Adipose tissue (tissue), 3 donors: ENCODE data around the gene ZDHHC11B. TPM values are rescaled to one million over a fixed set of nuclear protein-coding genes. Genes with fewer than 3 reads are reported as not detected.
"Not testable (repeated sequence)": the region's sequence is repeated elsewhere in the genome, so short reads cannot be mapped to it uniquely, and the experiment has no call there.

ENCODE experiments used
- H3K27ac ChIP-seq: one replicate; pipeline ENCODE4 v1.5.1; 2013; ENCODE audit warnings: low read depth, low read length
- WGBS, 3 donors: extraction: QIAGEN DNeasy Blood & Tissue Kit; methylation state at CpG; one replicate each; pipeline ENCODE4 v1.1.7; 2013; 5-methylcytosine and 5-hydroxymethylcytosine counted together
- polyA plus RNA-seq, 3 donors: library from polyadenylated mRNA; stranded (reverse); fragments of 200-250 nt; gene quantifications; one replicate each; pipeline ENCODE4 v1.2.3, GENCODE V29; 2013
- donor health status: healthy with polysubstance abuse.
- donor health status: Bipolar disorder and iron deficiency.
- donor health status: healthy.

ZDHHC11B gene
- polyA plus RNA-seq, 3 donors = 1.1 to 4.4 (median 2.7) TPM

DNA sequence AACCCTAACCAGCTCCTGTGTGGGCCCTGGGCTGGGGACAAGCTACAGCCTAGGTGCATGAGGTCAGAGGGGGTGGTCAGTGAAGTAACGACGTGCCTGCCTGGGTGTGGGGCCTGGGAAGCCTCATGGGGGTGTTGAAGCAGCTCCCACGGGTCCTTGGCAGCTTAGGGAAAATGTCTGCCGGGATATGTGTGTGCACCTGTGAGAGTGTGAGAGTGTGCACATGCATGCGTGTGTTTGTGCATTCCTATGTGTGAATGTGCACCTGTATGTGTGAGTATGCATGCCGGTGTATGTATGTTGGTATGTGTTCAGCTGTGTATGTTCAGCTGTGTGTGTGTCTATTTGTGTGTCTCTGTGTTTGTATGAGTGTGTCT, 3.3 kb upstream of the ZDHHC11B start:
- 81 to 97% (median 82%) methylated on average over 4 to 6 of the region's 6 CpGs for WGBS, 3 donors
- not testable (repeated sequence) for H3K27ac ChIP-seq

DNA sequence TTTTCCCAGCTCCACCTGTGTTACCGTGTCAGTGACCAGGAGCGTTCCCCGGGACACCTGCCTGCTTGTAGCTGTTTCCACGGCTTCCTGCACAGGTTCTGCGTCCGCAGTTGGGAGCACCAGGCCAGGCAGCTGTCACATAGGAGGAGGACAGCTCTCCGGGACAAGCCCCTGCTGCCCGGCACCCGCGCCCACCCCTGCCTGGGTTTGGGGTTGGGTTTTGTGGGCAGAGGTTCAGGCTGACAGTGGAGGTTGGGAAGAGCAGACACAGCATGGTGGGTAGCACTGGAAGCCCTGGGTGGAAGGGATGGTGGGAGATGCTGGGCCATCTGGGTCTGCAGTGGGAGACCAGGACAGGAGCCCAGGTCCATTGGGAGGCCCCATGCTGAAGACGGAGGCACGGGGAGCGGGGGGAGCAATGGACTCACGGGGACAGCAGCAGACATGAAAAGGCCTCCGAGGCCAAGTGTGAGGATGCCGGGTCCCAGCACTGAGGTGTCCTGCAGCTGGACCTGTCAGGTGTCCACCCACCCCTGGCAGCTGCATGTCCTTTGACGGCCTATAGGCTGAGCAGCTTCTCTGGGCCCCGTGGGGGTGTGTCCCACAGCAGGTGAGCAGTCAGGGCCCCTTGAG, 2.8 kb upstream of the ZDHHC11B start:
- 80 to 98% (median 93%) methylated on average over 11 to 12 of the region's 18 CpGs for WGBS, 3 donors
- H3K27ac ChIP-seq = not testable (repeated sequence)

DNA sequence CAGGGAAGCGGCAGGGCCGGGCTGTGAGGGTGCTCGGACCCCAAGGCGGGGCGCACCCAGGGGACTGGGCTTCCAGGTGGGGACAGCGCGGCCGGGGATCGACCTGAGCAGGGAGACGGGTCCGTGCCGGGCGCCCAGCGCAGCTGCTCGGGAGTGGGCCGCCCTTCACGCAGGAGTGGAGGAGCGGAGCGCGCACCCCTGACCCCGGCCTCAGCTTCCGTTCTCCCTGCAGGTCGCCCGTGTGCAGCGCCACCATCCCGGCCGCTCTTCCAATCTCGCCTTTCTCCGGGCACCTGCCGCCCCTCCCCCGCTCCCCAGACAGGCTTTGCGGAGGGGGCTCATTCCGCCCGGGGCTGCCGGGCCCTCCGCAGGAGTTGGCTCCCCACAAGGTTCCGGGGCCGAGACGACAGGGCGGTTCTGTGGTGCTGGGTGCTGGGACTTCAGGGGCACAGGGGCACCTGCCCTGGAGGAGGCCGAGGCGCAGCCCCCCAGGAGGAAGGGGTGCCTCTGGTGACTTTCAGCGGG, 714 bp upstream of the ZDHHC11B start:
- H3K27ac ChIP-seq = not testable (repeated sequence)
- WGBS, 3 donors = 3 to 5% (median 5%) methylated on average over 10 to 28 of the region's 43 CpGs

DNA sequence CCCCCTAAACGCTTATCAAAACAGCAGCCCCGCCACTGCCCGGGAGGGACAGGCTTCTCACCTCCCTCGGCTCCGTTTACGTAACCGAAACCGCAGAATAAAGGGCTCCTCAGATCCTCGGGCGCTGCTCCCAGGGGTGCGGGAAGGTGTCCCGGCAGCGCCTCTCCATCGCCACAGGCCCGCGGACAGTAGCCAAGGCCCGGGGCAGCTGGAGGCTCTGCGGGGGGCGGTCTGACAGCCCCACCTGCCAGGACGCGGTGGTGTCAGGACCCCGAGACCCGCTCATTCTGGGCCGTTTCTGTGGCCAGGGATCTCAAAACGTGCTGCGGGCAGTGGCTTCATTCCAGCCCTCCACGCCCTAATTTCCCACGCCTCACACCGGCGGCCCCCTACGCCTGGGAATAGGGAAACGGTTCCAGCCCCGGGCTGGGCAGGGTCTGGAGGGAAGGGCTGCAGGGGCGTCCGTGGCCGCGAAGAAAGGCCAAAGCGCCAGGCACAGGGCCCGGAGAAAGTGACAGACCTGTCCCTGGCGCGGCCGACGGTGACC, 575 bp downstream of the ZDHHC11B start:
- WGBS, 3 donors = 0 to 1% (median 1%) methylated on average over 9 to 43 of the region's 43 CpGs
- not testable (repeated sequence) for H3K27ac ChIP-seq

DNA sequence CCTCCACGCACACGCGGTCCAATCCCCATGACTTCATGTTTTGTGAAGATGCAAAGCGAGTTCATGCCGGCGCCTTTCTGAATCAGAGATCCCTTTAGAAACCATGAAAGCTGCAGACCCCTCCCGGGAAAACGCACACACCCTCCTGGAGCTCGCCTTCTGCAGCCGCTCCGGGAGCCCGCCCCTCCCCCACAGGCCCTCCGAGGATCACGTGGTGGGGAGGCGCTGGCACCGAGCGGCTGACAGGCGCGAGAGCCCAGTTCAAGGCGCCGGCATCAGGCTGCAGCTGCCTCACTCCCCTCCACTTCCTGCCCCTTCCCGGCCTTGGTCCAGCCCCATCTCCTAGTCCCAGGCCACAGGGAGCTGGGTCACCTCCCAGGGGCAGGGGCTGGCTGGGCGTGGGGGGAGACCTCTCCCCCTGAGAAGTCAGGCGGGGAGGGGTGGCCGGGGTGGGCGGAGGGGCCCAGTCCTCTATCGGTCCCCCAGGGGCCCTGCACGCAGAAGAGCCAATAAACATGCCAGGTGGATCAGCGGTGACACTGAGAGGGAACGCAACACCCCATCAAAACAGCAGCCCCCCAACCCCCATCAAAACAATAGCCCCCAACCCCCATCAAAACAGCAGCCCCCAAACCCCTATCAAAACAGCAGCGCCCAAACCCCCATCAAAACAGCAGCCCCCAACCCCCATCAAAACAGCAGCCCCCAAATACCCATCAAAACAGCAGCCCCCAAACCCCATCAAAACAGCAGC, 1.3 kb downstream of the ZDHHC11B start:
- H3K27ac ChIP-seq = not testable (repeated sequence)

DNA sequence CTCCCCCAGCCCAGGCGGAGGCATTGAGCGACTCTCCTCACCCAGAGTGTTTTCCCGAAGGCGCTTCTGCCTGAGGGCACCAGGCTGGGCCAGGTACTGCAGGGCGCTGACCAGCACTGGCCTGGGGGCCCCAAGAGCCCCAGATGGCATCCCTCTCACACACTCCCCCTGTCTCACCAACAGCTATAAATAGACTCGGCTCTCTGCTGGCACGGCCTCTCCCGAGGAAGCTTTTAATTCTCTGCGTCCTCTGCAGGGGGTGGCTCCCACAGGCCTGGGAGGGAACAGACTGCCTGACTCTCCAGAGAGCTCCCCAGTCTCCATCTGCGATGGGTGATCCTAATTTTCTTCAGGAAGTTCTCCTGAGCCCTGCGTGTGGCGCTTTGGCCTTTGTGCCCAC, 2.2 kb downstream of the ZDHHC11B start:
- H3K27ac ChIP-seq = not testable (repeated sequence)
- no CpG with 5 or more reads among the region's 12 CpGs for WGBS, 3 donors

More for the DNA sequence above, 1.3 kb downstream of the ZDHHC11B start:
- 1 to 6% (median 3%) methylated on average over 24 to 29 of the region's 31 CpGs for WGBS, 3 donors

DNA sequence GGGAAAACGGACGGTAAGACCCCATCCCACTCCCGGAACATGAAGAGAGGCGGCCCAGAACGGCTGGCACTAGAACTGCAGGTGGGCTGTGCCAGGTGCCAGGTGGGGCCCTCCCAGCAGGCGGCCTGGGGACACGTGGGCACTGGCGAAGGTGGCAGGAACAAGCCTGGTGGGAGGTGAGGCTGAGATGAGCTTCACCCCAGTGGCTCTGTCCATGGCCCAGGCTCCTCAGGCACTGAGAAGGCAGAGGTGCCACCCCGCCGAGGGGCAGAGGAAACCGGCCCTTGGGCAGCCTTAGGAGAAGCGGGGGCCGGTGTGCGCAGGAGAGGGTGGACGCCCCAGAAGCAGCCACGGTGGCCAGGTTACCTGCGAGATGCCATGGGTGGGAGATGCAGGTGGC, 4.0 kb downstream of the ZDHHC11B start:
- 88 to 95% (median 91%) methylated on average over 12 to 17 of the region's 17 CpGs for WGBS, 3 donors
- not testable (repeated sequence) for H3K27ac ChIP-seq

DNA sequence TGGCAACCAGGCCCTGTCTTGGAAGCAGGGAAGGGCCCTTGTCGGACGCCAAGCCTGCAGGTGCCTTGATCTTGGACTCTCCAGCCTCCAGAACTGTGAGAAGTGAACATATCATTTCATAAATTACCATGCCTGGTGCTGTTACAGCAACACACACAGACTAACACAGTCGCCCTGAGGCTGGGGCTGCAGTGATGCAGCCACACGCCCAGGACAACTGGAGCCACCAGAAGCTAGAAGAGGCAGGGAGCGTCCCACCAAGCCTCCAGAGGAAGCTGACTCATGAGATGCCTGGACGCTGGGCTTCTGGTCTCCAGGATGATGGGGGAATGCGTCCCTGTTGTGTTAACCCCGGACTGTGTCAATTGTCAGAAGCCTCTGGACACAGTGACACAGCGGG, 5.6 kb downstream of the ZDHHC11B start:
- 82 to 93% (median 88%) methylated on average over 7 to 9 of the region's 9 CpGs for WGBS, 3 donors
- H3K27ac ChIP-seq = not testable (repeated sequence)

DNA sequence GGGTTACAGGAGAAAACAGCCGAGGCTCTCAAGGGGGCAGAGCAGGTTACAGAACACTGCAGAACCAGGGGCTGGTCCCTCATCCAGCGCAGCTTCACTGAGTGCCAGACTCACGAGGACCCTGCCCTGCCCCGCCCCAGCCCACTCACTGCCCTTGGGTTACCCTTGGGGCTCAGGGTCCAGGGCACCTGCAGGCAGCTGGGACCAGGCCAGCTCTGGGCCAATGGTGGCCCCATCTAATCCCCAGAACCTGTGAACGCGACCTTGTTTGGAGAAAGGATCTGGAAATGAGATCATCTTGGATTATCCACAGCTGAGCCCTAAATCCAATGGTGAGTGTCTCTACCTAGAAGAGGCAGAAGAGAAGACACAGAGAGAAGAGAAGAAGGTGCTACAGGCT, 6.1 kb downstream of the ZDHHC11B start:
- WGBS, 3 donors = 95 to 97% (median 96%) methylated on average over 2 to 3 of the region's 6 CpGs

DNA sequence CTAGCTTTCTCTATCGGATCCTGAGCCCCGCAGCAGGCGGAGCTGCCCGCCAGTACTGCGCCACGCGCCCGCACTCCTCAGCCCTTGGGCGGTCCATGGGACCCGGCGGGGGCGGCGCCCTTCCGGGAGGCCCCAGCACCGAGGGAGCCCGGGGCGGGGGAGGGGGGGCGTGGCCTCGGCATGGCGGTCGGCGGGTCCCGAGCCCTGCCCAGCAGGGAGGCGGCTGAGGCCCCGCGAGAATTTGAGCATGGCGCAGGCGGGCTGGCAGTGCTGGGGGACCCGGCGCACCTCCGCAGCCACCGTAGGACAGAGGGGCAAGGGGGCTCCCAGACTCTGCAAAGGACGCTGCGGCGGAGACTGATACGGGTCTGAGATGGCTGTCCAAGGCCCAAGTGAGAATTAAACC, 6.8 kb downstream of the ZDHHC11B start:
- 87 to 99% (median 93%) methylated on average over 29 to 36 of the region's 36 CpGs for WGBS, 3 donors
- no peak overlapping the region for H3K27ac ChIP-seq

More for the DNA sequence above, 6.1 kb downstream of the ZDHHC11B start:
- H3K27ac ChIP-seq = not testable (repeated sequence)

DNA sequence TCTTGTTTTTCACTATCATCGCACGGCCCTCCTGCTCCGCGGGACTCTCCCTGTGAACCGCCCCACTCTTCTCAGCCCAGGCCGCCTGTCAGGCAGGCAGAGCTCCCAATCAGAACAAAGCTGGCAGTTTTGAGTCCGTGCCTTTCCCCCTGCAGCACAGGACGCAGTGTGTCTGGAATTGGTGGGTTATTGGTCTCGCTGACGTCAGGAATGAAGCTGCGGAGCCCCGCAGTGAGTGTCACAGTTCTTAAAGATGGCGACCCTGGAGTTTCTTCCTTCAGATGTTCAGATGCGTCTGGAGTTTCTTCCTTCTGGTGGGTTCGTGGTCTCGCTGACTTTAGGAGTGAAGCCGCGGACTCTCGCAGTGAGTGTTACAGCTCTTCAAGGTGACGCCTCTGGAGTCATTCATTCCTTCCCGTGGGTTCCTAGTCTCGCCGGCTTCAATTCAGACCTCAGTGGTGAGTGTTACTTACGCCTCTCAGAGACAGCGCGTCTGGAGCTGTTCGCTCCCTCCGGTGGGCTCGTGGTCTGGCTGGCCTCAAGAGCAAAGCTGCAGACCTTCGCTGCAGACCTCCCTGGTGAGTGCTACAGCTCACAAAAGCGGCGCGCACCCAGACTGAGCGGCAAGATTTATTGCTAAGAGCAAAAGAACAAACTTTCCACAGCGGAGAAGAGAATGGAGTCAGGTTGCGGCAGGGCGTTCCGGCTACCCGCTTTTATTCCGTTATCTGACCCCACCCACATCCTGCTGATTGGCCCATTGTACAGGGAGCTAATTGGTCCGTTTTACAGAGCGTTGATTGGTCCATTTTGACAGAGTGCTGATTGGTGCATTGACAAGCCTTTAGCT, 7.4 kb downstream of the ZDHHC11B start:
- no peak overlapping the region for H3K27ac ChIP-seq
- 73 to 89% (median 88%) methylated on average over 42 of the region's 42 CpGs for WGBS, 3 donors

DNA sequence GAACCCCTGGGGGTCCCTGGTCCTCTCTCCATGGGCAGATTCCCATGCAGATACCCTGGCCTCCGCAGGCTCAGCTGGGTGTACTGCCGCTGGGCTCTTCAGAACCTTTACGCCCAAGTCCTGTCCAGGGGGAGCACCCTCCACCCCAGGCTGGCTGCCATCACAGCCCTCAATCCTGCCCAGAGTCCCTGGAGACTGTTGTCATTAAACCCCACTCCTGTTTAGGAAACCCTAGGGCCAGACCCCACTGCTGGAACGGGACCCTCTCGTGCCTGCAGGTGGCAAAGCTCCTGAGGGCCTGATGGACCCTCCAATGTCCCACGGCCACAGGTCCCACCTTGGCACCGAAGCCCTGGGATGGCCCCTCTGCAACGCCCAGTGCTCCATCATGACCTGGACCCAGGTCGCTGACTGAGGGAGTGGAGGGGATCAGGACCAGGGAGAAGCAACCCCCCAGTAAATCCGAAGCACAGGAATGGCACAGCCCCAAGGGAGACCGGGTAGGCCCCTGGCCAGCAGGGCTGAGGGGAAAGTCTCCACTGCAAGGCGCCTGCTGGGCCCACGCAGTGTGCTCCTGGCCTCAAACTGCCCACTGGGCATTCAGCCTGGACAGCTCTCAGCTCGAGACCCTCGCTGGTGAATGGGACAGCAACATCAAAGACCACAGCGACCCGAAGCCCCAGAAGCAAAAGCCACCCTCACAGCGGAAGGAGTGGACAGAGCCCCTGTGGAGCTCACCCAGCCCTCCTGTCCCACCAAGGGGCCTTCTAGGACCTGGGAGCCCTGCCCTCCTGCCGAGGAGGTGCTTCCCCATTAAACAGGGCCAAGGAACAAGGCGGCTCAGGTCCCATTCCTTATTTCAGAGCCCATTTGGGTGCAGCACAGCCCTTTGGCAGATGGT, 8.3 kb downstream of the ZDHHC11B start:
- no peak overlapping the region for H3K27ac ChIP-seq

DNA sequence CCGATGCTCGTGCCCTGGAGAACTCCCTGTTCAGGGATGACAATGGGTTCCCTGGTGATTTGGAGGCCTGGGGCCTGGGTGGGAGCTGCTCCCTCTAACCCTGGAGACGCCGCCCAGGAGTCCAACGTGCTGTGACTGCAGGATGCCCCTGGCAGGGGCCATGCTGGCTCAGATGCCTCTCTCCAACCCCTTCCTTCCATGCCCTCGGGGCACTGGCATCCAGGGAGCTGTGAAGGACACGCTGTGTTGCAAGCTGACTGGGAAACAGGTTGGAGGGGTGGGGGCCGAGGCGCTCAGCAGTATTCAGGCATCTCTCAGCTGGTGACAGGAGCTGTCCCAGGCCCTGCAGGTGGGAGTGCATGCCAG, 9.0 kb downstream of the ZDHHC11B start:
- H3K27ac ChIP-seq = not testable (repeated sequence)
- WGBS, 3 donors = 80 to 95% (median 94%) methylated on average over 5 to 8 of the region's 9 CpGs

More for the DNA sequence above, 8.3 kb downstream of the ZDHHC11B start:
- WGBS, 3 donors = 88 to 97% (median 90%) methylated on average over 17 to 20 of the region's 20 CpGs

DNA sequence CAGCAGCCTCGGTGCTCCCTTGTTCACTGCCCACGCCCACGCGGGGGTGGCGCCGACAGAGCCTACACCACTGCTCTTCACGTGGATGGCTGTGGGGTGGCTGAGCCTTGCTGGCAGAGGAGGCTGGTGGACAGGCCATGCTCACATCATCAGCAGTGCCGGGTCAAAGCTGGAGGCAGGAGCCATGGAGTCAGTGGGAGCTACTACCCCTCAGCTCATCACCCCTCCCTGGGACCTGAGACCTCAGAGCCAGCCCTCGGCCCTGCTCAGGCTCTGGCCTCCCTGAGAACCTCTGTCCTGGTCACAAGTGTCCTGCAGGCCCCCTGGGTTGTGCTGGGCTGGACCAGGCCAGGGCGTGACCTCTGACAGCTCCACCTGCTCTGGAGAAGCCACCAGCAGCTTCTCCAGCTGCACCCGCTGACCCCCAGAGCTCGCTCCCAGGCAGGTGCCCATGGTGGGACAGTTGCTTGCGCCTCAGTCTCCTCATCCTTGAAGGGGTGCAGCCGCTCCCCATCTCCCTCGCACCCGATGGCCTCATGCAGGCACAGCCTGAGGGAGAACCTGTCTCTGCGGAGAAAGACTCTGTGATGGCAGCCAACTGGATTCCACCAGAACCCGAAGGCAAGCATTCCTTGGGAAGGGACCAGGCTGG, 9.5 kb downstream of the ZDHHC11B start:
- 84 to 86% (median 85%) methylated on average over 17 to 18 of the region's 18 CpGs for WGBS, 3 donors
- not testable (repeated sequence) for H3K27ac ChIP-seq

DNA sequence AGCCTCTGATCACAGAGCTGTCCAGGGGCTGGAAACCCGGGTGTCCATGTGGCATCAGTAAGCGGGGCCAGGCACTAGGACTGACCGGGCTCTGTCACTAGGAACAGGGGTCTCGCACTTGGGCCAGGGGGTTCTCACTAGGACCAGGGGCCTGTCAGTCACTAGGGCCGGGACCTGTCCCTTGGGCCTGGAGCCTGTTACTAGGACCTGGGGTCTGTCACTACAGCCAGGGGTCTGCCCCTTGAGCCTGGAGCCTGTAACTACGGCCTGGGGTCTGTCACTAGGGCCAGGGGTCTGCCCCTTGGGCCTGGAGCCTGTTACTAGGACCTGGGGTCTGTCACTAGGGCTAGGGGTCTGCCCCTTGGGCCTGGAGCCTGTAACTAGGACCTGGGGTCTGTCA, 10.2 kb downstream of the ZDHHC11B start:
- H3K27ac ChIP-seq = not testable (repeated sequence)
- WGBS, 3 donors = 78 to 93% (median 93%) methylated on average over 6 of the region's 6 CpGs

DNA sequence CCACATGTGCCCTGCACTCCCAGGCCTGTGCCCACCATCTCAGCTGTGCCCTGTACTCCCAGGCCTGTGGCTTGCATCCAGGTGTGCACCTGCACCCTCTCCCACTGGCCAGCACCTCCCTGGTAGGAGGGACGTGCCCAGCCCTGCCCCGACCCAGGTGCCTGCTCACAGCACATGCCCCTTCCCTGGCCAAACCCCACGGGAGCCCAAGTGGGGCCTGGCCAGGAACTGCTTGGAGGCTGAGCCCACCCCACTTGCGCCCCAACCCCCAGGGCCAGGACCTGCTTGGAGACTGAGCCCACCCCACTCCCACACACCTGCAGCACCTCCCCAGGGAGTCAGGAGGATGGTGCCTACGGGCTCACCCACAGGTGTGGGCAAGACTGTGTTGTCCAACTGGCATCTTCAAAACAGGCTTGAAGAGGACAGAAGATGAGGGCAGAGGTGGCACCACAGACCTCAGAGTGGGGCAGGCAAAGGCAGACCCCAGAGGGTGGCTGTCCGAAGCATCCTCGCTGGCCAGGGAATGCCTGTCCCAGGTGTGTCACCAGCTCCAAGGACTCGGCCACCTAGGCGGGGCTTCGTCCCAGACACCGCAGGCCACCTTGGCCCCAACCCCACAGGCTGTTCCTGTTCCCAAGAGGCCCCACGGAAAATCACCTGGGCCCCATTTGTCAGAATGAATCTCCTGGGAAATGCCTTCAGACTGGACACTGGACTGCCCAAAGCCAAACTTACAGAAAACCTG, 10.8 kb downstream of the ZDHHC11B start:
- H3K27ac ChIP-seq = no peak overlapping the region
- WGBS, 3 donors = 45 to 91% (median 83%) methylated on average over 12 of the region's 12 CpGs

DNA sequence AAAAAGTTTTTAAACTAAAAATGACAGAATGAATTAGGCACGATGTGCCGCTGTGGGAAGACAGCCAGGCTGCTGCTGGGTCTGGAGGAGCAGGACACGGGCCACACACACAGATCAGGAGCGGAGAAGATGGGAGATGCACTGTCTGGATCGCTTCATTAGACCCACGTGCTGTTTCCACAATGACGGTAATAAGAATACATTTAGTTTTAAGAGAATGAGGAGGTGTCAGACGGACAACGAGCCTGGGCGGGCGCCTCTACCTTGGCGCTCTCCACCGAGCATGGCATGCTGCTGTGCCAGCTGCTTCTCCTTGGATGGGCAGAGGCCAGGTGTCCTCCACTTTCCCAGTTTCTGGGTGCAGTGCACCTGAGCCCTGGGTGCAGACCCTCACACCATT, 11.6 kb downstream of the ZDHHC11B start:
- WGBS, 3 donors = 76 to 88% (median 78%) methylated on average over 13 of the region's 13 CpGs
- H3K27ac ChIP-seq = not testable (repeated sequence)
